Thyroid gland (tissue), 4 donors: ENCODE data around the gene TAS1R2. TPM values are rescaled to one million over a fixed set of nuclear protein-coding genes. Genes with fewer than 3 reads are reported as not detected.

ENCODE experiments used
- DNase-seq, 2 donors: peaks; one replicate each; pipeline ENCODE4 v3.0.0-alpha.2; 2019
- H3K27ac ChIP-seq, 3 donors: fragments of 200-600 bp; sonication (generic); 1 replicate in 2 of 3; 2 replicates in 1 of 3; pipeline ENCODE4 v1.5.1; 2016 to 2019; ENCODE audit warnings: mild to moderate bottlenecking in 1 of 3, moderate library complexity in 1 of 3
- H3K27me3 ChIP-seq: fragments of 200-600 bp; sonication (generic); one replicate; pipeline ENCODE4 v1.5.1; 2019
- H3K36me3 ChIP-seq, 2 donors: fragments of 200-600 bp; sonication (generic); one replicate each; pipeline ENCODE4 v1.5.1; 2016 to 2019
- H3K4me1 ChIP-seq, 2 donors: fragments of 200-600 bp; sonication (generic); one replicate each; pipeline ENCODE4 v1.5.1; 2017 to 2019
- H3K4me3 ChIP-seq, 3 donors: fragments of 200-600 bp; sonication (generic); replicated peaks in 1 of 3; 1 replicate in 2 of 3; 2 replicates in 1 of 3; pipeline ENCODE4 v1.5.1; 2016; ENCODE audit warnings: mild to moderate bottlenecking in 1 of 3
- H3K9me3 ChIP-seq: fragments of 200-600 bp; sonication (generic); one replicate; pipeline ENCODE4 v1.5.1; 2017
- POLR2A ChIP-seq, 2 donors: fragments of 450-650 bp; IDR thresholded peaks; one replicate each; pipeline ENCODE4 v1.6.1; 2017; ENCODE audit warnings: antibody characterized with exemption in 2 of 2, mild to moderate bottlenecking in 2 of 2, moderate library complexity in 1 of 2
- WGBS, 2 donors: methylation state at CpG; one replicate each; pipeline ENCODE4 v1.1.5; 2017; 5-methylcytosine and 5-hydroxymethylcytosine counted together
- intact Hi-C: fragments of 100-400 bp; cut with DNase I; formaldehyde crosslinking; loops from one replicate; pipeline ENCODE4 v1.15.1; 2023
- total RNA-seq, 4 donors: library from RNA; depleted of rRNA; stranded (reverse); fragments of >200 nt; gene quantifications; one replicate each; pipeline ENCODE4 v1.2.3, GENCODE V29; 2016
- TF ChIP-seq, protein P1 (sequence below), 6 experiments: fragments of 200-600 bp in 3 of 6; fragments of 450-650 bp in 3 of 6; sonication (generic) in 3 of 6; IDR thresholded peaks; one replicate each; pipeline ENCODE4 v1.5.1; 2016 to 2019; ENCODE audit warnings: antibody characterized with exemption in 6 of 6, mild to moderate bottlenecking in 2 of 6, inconsistent platforms in 1 of 6, moderate library complexity in 1 of 6

TAS1R2 gene
- total RNA-seq, 4 donors from 2014 or later, result not detected

DNA sequence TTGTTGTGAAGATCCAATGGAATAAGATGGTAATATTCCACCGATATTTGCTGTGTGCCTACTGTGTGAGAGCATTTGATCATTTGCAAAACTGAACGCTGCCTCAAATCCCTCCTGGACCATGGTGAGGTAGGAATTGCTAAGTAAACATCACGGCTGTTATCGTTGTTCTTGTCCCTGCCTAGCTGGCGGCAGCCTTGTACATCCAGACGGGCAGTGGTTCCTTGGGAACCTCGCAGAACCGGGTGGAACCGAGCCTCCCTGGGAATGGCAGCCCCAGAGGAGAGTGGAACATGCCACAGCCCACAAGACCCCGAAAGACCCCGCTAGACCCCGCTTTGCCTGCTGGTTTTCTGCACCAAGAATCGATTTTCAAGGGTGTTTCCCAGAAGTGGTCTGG lies 60.9 kb downstream of the TAS1R2 start:
- H3K4me3 ChIP-seq, result no peak overlapping the region
- DNase-seq, result no peak
- H3K4me1 ChIP-seq, result no peaks in the 10 kb centered on the region
- H3K9me3 ChIP-seq, result no peaks in the 10 kb centered on the region
- TF ChIP-seq POLR2A (IDR thresholded peaks at IDR 0.05), result no peak
- TF ChIP-seq, protein P1, sequence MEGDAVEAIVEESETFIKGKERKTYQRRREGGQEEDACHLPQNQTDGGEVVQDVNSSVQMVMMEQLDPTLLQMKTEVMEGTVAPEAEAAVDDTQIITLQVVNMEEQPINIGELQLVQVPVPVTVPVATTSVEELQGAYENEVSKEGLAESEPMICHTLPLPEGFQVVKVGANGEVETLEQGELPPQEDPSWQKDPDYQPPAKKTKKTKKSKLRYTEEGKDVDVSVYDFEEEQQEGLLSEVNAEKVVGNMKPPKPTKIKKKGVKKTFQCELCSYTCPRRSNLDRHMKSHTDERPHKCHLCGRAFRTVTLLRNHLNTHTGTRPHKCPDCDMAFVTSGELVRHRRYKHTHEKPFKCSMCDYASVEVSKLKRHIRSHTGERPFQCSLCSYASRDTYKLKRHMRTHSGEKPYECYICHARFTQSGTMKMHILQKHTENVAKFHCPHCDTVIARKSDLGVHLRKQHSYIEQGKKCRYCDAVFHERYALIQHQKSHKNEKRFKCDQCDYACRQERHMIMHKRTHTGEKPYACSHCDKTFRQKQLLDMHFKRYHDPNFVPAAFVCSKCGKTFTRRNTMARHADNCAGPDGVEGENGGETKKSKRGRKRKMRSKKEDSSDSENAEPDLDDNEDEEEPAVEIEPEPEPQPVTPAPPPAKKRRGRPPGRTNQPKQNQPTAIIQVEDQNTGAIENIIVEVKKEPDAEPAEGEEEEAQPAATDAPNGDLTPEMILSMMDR (IDR thresholded peaks at IDR 0.05), result no peak
- no peaks in the 10 kb centered on the region for H3K27me3 ChIP-seq
- H3K36me3 ChIP-seq, result no peaks in the 10 kb centered on the region
- WGBS, 2 donors, result 64 to 67% methylated on average over 5 to 13 of the region's 13 CpGs
- intact Hi-C loops, result no loop called here
- no peak overlapping the region for H3K27ac ChIP-seq

DNA sequence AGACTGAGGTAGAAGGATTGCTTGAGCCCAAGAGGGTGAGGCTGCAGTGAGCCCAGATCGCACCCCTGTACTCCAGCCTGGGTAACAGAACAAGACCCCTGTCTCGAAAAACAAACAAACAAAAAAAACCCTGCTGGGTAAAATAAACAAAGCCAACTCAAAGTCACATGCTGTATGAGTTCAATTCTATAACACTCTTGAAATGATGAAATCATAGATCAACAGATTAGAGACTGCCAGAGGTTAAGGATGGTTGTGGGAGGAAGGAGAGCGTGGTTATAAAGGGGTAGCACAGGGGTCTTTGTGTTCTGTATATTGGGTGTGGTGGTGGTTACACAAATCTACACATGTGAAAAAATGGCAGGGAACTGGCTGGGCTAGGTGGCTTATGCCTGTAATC lies 62.5 kb downstream of the TAS1R2 start:
- Histone ChIP-seq H3K27ac (no peak overlapping the region), H3K36me3 (no peaks in the 10 kb centered on the region), H3K9me3 (no peaks in the 10 kb centered on the region), H3K27me3 (no peaks in the 10 kb centered on the region), H3K4me1 (no peaks in the 10 kb centered on the region), H3K4me3 (no peak overlapping the region)
- 72 to 74% methylated on average over 3 of the region's 3 CpGs for WGBS, 2 donors
- DNase-seq, result no peak
- TF ChIP-seq POLR2A (IDR thresholded peaks at IDR 0.05), result no peak
- TF ChIP-seq, protein P1 (IDR thresholded peaks at IDR 0.05), result no peak
- intact Hi-C loops, result no loop called here

DNA sequence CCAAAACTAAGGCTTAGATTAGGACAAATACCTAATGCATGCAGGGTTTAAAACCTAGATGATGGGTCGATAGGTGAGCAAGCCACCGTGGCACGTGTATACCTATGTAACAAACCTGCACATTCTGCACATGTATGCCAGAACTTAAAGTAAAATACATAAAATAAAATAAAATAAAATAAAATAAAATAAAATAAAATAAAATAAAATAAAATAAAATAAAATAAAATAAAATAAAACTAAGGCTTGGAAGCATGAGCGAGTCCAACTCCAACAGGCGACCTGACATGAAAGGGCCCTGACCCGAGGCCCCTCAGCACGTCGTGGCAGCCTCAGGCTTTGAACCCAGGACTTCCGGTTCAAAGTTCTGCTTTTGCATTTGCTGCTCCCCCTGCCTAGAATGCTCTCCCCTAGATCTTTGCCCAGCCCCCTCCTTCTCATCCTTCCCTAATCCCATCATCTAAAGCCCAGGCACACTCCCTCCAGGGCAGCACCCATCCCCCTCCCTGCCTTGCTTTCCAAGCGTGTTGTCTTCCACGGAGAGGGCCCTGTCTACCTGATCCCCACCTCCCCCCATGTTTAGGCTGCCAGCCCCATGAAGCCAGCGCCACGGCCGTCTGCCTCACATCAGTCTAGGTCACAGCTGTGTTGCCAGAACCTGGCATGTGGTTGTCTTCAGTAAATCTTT lies 64.3 kb downstream of the TAS1R2 start:
- Histone ChIP-seq H3K27ac (no peak overlapping the region), H3K4me3 (no peak overlapping the region), H3K36me3 (no peaks in the 10 kb centered on the region), H3K4me1 (no peaks in the 10 kb centered on the region), H3K27me3 (no peaks in the 10 kb centered on the region), H3K9me3 (no peaks in the 10 kb centered on the region)
- 74 to 77% methylated on average over 14 of the region's 14 CpGs for WGBS, 2 donors
- no peak for DNase-seq
- intact Hi-C loops, result no loop called here
- no peak for TF ChIP-seq POLR2A (IDR thresholded peaks at IDR 0.05)

DNA sequence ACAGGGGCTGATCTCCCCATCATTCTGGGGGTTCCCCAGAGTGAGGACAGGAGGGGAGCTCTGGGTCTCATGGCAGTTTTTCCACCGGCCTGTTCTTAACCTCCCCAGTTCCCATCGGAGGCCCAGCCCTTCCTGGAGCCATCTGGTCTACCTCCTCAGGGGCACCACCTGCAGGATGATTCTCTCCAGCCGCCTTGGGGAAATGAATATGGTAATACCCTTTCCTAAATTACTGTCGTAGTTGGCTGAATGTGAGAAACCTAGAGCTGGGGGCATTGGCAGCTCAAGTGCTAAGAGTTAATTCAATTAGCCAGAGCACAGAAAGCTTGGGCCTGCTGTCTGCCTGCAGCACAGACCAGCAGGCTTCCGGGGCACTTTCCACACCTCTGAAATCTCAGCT lies 64.9 kb downstream of the TAS1R2 start:
- intact Hi-C loops, result no loop called here
- no peak for TF ChIP-seq POLR2A (IDR thresholded peaks at IDR 0.05)
- TF ChIP-seq, protein P1 (IDR thresholded peaks at IDR 0.05), result no peak
- no peaks in the 10 kb centered on the region for H3K9me3 ChIP-seq
- DNase-seq, result no peak
- 46 to 56% methylated on average over 5 of the region's 5 CpGs for WGBS, 2 donors
- no peaks in the 10 kb centered on the region for H3K4me1 ChIP-seq
- no peak overlapping the region for H3K27ac ChIP-seq
- no peaks in the 10 kb centered on the region for H3K27me3 ChIP-seq
- no peak overlapping the region for H3K4me3 ChIP-seq
- no peaks in the 10 kb centered on the region for H3K36me3 ChIP-seq

DNA sequence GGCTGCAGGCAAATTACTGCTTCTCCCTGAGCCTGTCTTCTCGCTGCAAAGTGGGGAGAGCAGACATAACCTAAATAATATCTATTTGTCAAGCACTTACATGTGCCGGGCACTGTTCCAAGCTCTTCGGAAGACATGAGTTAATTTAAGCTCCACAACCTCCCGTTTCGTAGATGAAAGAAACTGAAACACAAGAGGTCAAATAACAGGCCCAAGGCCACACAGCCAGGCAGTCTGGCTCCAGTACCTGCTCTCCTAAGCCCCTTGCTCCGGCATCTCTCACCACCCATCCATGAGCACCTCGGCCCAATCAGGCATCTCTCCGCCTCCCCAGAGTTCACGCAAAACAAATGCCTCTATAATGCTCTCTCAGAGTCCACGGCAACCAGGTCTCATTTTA lies 65.4 kb downstream of the TAS1R2 start:
- 54 to 60% methylated on average over 10 of the region's 10 CpGs for WGBS, 2 donors
- no peak for TF ChIP-seq POLR2A (IDR thresholded peaks at IDR 0.05)
- TF ChIP-seq, protein P1 (IDR thresholded peaks at IDR 0.05), result no peak

More for the DNA sequence above, 65.4 kb downstream of the TAS1R2 start:
- Histone ChIP-seq H3K4me3 (no peak overlapping the region), H3K36me3 (no peaks in the 10 kb centered on the region), H3K27me3 (no peaks in the 10 kb centered on the region), H3K4me1 (no peaks in the 10 kb centered on the region), H3K9me3 (no peaks in the 10 kb centered on the region), H3K27ac (no peak overlapping the region)
- intact Hi-C loops, result no loop called here
- DNase-seq, result no peak
